Measurements from ENCODE around the gene FEN1. TPM values are rescaled to one million over a fixed set of nuclear protein-coding genes. Genes with fewer than 3 reads are reported as not detected.
A peak's percentile ranks its signal among the peaks of the same experiment; 100 is the strongest.

Gene FEN1
- total RNA-seq, 1 donor from 2014 or later = 27.4 TPM

- DNase-seq = no peak
Observed at GRCh38 chr11:61775606-61776554, 16.8 kb upstream of the FEN1 start.

GRCh38 chr11:61776561-61777075 is 16.1 kb upstream of the FEN1 start:
- DNase-seq = peak; percentile 80

- peak; percentile 42 for DNase-seq
Observed at GRCh38 chr11:61777234-61778090, 15.2 kb upstream of the FEN1 start.

- no peak for DNase-seq
Observed at GRCh38 chr11:61778357-61778886, 14.3 kb upstream of the FEN1 start.

- no peak for DNase-seq
Observed at GRCh38 chr11:61778920-61779650, 13.6 kb upstream of the FEN1 start.

GRCh38 chr11:61779666-61780525 is 12.8 kb upstream of the FEN1 start:
- DNase-seq = no peak

- no peak for DNase-seq
Observed at GRCh38 chr11:61780581-61781162, 12.0 kb upstream of the FEN1 start.

GRCh38 chr11:61781585-61781984 is 11.1 kb upstream of the FEN1 start:
- no peak for DNase-seq

- no peak for DNase-seq
Observed at GRCh38 chr11:61782299-61782698, 10.4 kb upstream of the FEN1 start.

- DNase-seq = no peak
Observed at GRCh38 chr11:61782841-61783240, 9.9 kb upstream of the FEN1 start.

- no peak for DNase-seq
Observed at GRCh38 chr11:61783717-61784505, 8.8 kb upstream of the FEN1 start.

- no peak for DNase-seq
Observed at GRCh38 chr11:61784506-61784805, 8.3 kb upstream of the FEN1 start.

- DNase-seq = no peak
Observed at GRCh38 chr11:61785837-61786402, 6.8 kb upstream of the FEN1 start.

- DNase-seq = peak; percentile 73
Observed at GRCh38 chr11:61787928-61788491, 4.7 kb upstream of the FEN1 start.

- DNase-seq = peak; percentile 96
Observed at GRCh38 chr11:61791737-61792309, 888 bp upstream of the FEN1 start.

GRCh38 chr11:61793083-61793828 is 545 bp downstream of the FEN1 start:
- DNase-seq = no peak

GRCh38 chr11:61793829-61794204 is 1.1 kb downstream of the FEN1 start:
- DNase-seq = no peak

GRCh38 chr11:61794579-61794978 is 1.9 kb downstream of the FEN1 start:
- no peak for DNase-seq

Data from dermis blood vessel endothelial cell (primary cell).